ENCODE data around the gene CTNNA2. TPM values are rescaled to one million over a fixed set of nuclear protein-coding genes. Genes with fewer than 3 reads are reported as not detected.

Gene CTNNA2
- total and polyA plus RNA-seq, 12 donors, result 0.09 to 0.57 (median 0.15) TPM; not detected in 9

DNA sequence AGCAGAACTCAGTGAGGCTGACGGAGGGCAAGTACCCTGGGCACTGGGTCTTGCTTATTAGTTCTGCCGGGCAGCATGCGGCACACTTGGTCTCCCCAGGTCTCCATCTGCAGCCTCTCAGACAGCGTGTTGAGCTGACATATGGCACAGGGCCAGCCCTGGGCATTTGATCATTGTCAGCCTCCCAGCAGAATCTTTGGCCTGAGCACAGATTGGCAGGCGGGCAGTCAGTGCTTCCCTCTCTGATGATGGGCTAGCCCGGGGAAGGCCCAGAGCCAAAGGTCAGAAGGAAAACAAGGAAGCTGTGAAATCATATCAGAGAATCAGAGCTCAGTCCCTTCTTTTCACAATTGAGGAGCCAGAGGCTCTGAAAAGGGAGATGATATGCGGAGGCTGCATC lies 941.8 kb downstream of the CTNNA2 start:
- no peak for TF ChIP-seq CTCF (IDR thresholded peaks at IDR 0.05)
- intact Hi-C loops (cut with DNase I), result no loop called here
- WGBS, 2 donors, result 39 to 50% methylated on average over 7 of the region's 7 CpGs
- H3K27me3 ChIP-seq, result no peaks in the 10 kb centered on the region
- no peaks in the 10 kb centered on the region for H3K9me3 ChIP-seq
- DNase-seq (peak; percentile 13 to 64), ATAC-seq (peak; percentile 34 to 70 (median 62))
- H3K4me1 ChIP-seq, result peaks cover 0 to 6% (median 0%) of the 10 kb centered on the region in 9 donors
- H3K36me3 ChIP-seq, result no peaks in the 10 kb centered on the region
- H3K27ac ChIP-seq, result no peak overlapping the region
- H3K4me3 ChIP-seq, result no peak overlapping the region

GRCh38 chr2:80459028-80459427 lies 946.2 kb downstream of the CTNNA2 start:
- Histone ChIP-seq H3K4me3 (no peak overlapping the region), H3K27me3 (no peaks in the 10 kb centered on the region), H3K4me1 (peaks cover 0 to 6% (median 0%) of the 10 kb centered on the region in 9 donors), H3K36me3 (no peaks in the 10 kb centered on the region), H3K9me3 (no peaks in the 10 kb centered on the region), H3K27ac (no peak overlapping the region)
- 93 to 99% methylated on average over 5 of the region's 5 CpGs for WGBS, 2 donors
- ATAC-seq (no peak), DNase-seq (no peak)
- intact Hi-C loops (cut with DNase I), result no loop called here
- no peak for TF ChIP-seq CTCF (IDR thresholded peaks at IDR 0.05)

DNA sequence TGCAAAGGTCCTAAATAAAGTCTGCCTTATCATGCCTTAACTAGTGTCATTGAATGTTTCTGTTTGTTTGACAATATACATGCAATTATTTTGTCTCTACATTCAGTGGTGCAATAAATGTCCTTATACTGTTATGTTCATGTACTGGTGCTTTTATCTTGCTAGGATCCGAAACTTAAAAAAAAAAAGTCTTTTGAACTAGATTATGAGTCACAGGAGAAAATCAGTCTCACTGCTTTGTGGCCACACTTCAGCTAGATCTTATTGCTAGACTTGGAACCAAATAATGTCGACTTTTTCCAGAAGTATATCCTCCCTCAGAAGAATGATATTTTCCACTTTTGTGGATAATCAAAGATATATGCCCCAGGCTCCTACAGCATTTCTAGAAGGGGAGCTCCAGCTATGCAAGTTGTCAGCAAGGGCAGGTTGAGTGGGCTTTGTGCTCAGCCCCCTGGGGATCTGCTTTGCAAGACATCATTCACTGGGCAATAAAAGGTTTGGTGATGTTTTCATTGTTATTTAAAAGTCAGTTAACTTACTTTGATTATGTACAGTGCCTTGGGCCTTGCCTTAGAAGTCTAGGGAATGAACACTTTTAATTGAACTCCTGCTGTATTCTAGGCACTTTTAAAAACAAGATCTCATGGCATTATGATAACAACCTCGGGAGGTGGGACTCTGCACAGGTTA lies 948.8 kb downstream of the CTNNA2 start:
- Histone ChIP-seq H3K4me3 (no peak overlapping the region), H3K9me3 (no peaks in the 10 kb centered on the region), H3K27me3 (no peaks in the 10 kb centered on the region), H3K36me3 (no peaks in the 10 kb centered on the region), H3K27ac (no peak overlapping the region), H3K4me1 (no peaks in the 10 kb centered on the region)
- ATAC-seq (no peak), DNase-seq (no peak)
- 76% methylated on average over 3 of the region's 3 CpGs for WGBS, 2 donors
- no peak for TF ChIP-seq CTCF (IDR thresholded peaks at IDR 0.05)
- intact Hi-C loops (cut with DNase I), result no loop called here

- Histone ChIP-seq H3K36me3 (no peaks in the 10 kb centered on the region), H3K4me3 (no peak overlapping the region), H3K4me1 (no peaks in the 10 kb centered on the region), H3K9me3 (no peaks in the 10 kb centered on the region), H3K27me3 (no peaks in the 10 kb centered on the region), H3K27ac (no peak overlapping the region)
- TF ChIP-seq CTCF (IDR thresholded peaks at IDR 0.05), result no peak
- DNase-seq (no peak), ATAC-seq (no peak)
- 81 to 82% methylated on average over 8 of the region's 8 CpGs for WGBS, 2 donors
- intact Hi-C loops (cut with DNase I), result no loop called here
These were observed 949.8 kb downstream of the CTNNA2 start for GRCh38 chr2:80462654-80463053.

Measured in heart right ventricle (tissue), 16 donors.